Liver (tissue), 9 donors: ENCODE results near the gene PEBP1. TPM values are rescaled to one million over a fixed set of nuclear protein-coding genes. Genes with fewer than 3 reads are reported as not detected.

ENCODE experiments used
- DNase-seq: peaks from one replicate; pipeline ENCODE4 v3.0.0-alpha.2; 2017; ENCODE audit warnings: low spot score
- H3K27ac ChIP-seq, 2 donors: one replicate each; pipeline ENCODE4 v1.7.0; 2013; ENCODE audit warnings: inconsistent platforms in 2 of 2, low read length in 2 of 2, control low read depth in 1 of 2, low read depth in 1 of 2, mild to moderate bottlenecking in 1 of 2
- H3K27me3 ChIP-seq, 4 donors: one replicate each; pipeline versions ENCODE4 v1.6.1 to v1.7.0; 2013; ENCODE audit warnings: low read length in 3 of 4, inconsistent platforms in 1 of 4, mild to moderate bottlenecking in 1 of 4, moderate library complexity in 1 of 4; ENCODE audit not compliant: control insufficient read depth in 4 of 4, insufficient read depth in 4 of 4
- H3K36me3 ChIP-seq, 4 donors: one replicate each; pipeline versions ENCODE4 v1.6.1 to v1.7.0; 2013; ENCODE audit warnings: low read length in 3 of 4, mild to moderate bottlenecking in 3 of 4, low read depth in 1 of 4, moderate library complexity in 1 of 4; ENCODE audit not compliant: control insufficient read depth in 4 of 4, insufficient read depth in 3 of 4
- H3K4me1 ChIP-seq, 4 donors: one replicate each; pipeline versions ENCODE4 v1.6.1 to v1.7.0; 2013; ENCODE audit warnings: low read length in 3 of 4, mild to moderate bottlenecking in 3 of 4, moderate library complexity in 1 of 4; ENCODE audit not compliant: control insufficient read depth in 4 of 4, insufficient read depth in 4 of 4
- H3K4me3 ChIP-seq, 3 donors: one replicate each; pipeline versions ENCODE4 v1.6.1 to v1.7.0; 2013; ENCODE audit warnings: low read length in 3 of 3, control low read depth in 1 of 3, low read depth in 1 of 3, mild to moderate bottlenecking in 1 of 3
- H3K9ac ChIP-seq, 2 donors: one replicate each; pipeline ENCODE4 v1.7.0; 2013; ENCODE audit warnings: low read length in 2 of 2, mild to moderate bottlenecking in 2 of 2, moderate library complexity in 2 of 2, control low read depth in 1 of 2, low read depth in 1 of 2
- H3K9me3 ChIP-seq, 4 donors: one replicate each; pipeline versions ENCODE4 v1.6.1 to v1.7.0; 2013; ENCODE audit warnings: low read length in 3 of 4; ENCODE audit not compliant: control insufficient read depth in 4 of 4
- FOXA1 ChIP-seq: IDR thresholded peaks from 2 replicates; pipeline ENCODE4 v1.6.1; 2016; ENCODE audit warnings: antibody characterized with exemption
- FOXA2 ChIP-seq: IDR thresholded peaks from 2 replicates; pipeline ENCODE4 v1.6.1; 2016; ENCODE audit warnings: antibody characterized with exemption
- GABPA ChIP-seq, 2 donors: IDR thresholded peaks in 1 of 2; conservative IDR thresholded peaks in 1 of 2; 2 replicates each; pipeline ENCODE4 v1.6.1; 2016; ENCODE audit warnings: antibody characterized with exemption in 2 of 2, mild to moderate bottlenecking in 1 of 2, moderate library complexity in 1 of 2
- HNF4A ChIP-seq, 2 donors: conservative IDR thresholded peaks; 2 replicates each; pipeline ENCODE4 v1.6.1; 2016; ENCODE audit warnings: antibody characterized with exemption in 2 of 2, mild to moderate bottlenecking in 2 of 2
- HNF4G ChIP-seq: IDR thresholded peaks from 2 replicates; pipeline ENCODE4 v1.6.1; 2016; ENCODE audit warnings: antibody characterized with exemption
- JUND ChIP-seq, 2 donors: IDR thresholded peaks; 2 replicates each; pipeline ENCODE4 v1.6.1; 2016; ENCODE audit warnings: antibody characterized with exemption in 2 of 2
- NR2F2 ChIP-seq: IDR thresholded peaks from 2 replicates; pipeline ENCODE4 v1.6.1; 2016; ENCODE audit warnings: antibody characterized with exemption
- RAD21 ChIP-seq, 2 donors: IDR thresholded peaks; 2 replicates each; pipeline ENCODE4 v1.6.1; 2016; ENCODE audit warnings: antibody characterized with exemption in 2 of 2, mild to moderate bottlenecking in 2 of 2
- RXRA ChIP-seq, 2 donors: IDR thresholded peaks; 2 replicates each; pipeline ENCODE4 v1.6.1; 2017 to 2018; ENCODE audit warnings: antibody characterized with exemption in 2 of 2, mild to moderate bottlenecking in 1 of 2
- SP1 ChIP-seq: IDR thresholded peaks from 2 replicates; pipeline ENCODE4 v1.6.1; 2018; ENCODE audit warnings: antibody characterized with exemption, mild to moderate bottlenecking
- TAF1 ChIP-seq: conservative IDR thresholded peaks from 2 replicates; pipeline ENCODE4 v1.6.1; 2016; ENCODE audit warnings: antibody characterized with exemption, mild to moderate bottlenecking
- YY1 ChIP-seq: IDR thresholded peaks from 2 replicates; pipeline ENCODE4 v1.6.1; 2016; ENCODE audit warnings: antibody characterized with exemption, mild to moderate bottlenecking
- WGBS: extraction: QIAGEN DNeasy Blood & Tissue Kit; methylation state at CpG from one replicate; pipeline ENCODE4 v1.1.7; 2013; 5-methylcytosine and 5-hydroxymethylcytosine counted together
- polyA plus RNA-seq, 2 donors: library from polyadenylated mRNA; stranded (reverse) in 1 of 2; unstranded in 1 of 2; fragments of 200-250 nt in 1 of 2; fragments of >200 nt in 1 of 2; fragmentation: Nextera tagmentation in 1 of 2; extraction: Ambion mirVana in 1 of 2; gene quantifications; one replicate each; pipeline versions ENCODE4 v1.2.1 to v1.2.3, GENCODE V29; 2013 to 2015
- total RNA-seq, 2 donors: library from RNA; depleted of rRNA; stranded (reverse); fragments of >200 nt; gene quantifications; one replicate each; pipeline ENCODE4 v1.2.3, GENCODE V29; 2014
- TF ChIP-seq, protein P1 (sequence below): IDR thresholded peaks from 2 replicates; pipeline ENCODE4 v1.6.1; 2016; ENCODE audit warnings: antibody characterized with exemption
- TF ChIP-seq, protein P2 (sequence below): IDR thresholded peaks from 2 replicates; pipeline ENCODE4 v1.6.1; 2016; ENCODE audit warnings: antibody characterized with exemption
- donor health status: healthy.
- donor health status: healthy.
- donor health status: healthy.
- donor health status: healthy.
- donor health status: healthy.

The PEBP1 gene
- total and polyA plus RNA-seq, 4 donors, result 478 to 1,937 (median 635) TPM

DNA sequence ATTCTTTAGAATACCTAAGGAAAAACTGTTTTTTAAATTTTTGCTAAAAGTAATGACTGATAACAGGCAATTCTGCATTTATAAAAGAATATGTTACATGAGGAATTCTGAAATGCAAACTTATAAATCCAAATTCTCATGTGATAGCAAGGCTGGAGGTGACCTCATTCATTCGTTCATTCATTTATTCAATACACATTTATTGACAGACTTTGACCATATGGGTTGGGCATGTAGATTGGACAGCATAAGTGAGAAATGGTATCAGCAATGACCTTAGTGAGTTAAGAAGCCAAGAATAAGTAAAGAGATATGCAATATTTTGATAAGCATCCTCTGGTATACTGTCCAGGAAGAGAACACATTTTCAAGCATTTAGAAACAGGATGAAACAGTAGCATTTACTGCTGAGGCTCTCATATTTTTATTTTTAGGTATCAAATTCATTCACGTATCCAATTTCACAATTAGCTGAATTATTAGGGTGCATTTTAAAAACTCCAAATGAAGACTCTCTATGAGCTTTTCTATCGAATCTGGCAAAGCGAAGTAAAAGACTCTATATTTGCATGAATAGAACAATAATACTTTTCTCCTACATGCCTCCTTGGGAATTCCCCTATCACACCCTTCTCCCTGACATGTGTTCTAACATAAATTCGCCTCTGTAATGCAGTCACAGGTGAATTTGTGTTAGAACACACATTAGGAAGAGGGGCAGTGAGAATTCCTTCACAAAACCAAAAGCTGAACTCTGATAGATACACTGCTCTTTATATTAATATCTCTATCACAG, 49.9 kb downstream of the PEBP1 start:
- TF ChIP-seq JUND (IDR thresholded peaks at IDR 0.05) (no peak), YY1 (no peak), FOXA2 (no peak), HNF4G (no peak), RAD21 (IDR thresholded peaks at IDR 0.05) (no peak), NR2F2 (no peak), SP1 (no peak)
- TF ChIP-seq, protein P1, sequence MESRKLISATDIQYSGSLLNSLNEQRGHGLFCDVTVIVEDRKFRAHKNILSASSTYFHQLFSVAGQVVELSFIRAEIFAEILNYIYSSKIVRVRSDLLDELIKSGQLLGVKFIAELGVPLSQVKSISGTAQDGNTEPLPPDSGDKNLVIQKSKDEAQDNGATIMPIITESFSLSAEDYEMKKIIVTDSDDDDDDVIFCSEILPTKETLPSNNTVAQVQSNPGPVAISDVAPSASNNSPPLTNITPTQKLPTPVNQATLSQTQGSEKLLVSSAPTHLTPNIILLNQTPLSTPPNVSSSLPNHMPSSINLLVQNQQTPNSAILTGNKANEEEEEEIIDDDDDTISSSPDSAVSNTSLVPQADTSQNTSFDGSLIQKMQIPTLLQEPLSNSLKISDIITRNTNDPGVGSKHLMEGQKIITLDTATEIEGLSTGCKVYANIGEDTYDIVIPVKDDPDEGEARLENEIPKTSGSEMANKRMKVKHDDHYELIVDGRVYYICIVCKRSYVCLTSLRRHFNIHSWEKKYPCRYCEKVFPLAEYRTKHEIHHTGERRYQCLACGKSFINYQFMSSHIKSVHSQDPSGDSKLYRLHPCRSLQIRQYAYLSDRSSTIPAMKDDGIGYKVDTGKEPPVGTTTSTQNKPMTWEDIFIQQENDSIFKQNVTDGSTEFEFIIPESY, result no peak
- no peak for DNase-seq
- Histone ChIP-seq H3K27me3 (no peaks in the 10 kb centered on the region), H3K27ac (no peak overlapping the region), H3K4me3 (no peak overlapping the region), H3K36me3 (peaks cover 0 to 16% (median 1%) of the 10 kb centered on the region in 4 donors), H3K9me3 (no peaks in the 10 kb centered on the region), H3K4me1 (peaks cover 1 to 15% (median 8%) of the 10 kb centered on the region in 4 donors), H3K9ac (no peak overlapping the region)
- 79% methylated on average over 5 of the region's 5 CpGs for WGBS

DNA sequence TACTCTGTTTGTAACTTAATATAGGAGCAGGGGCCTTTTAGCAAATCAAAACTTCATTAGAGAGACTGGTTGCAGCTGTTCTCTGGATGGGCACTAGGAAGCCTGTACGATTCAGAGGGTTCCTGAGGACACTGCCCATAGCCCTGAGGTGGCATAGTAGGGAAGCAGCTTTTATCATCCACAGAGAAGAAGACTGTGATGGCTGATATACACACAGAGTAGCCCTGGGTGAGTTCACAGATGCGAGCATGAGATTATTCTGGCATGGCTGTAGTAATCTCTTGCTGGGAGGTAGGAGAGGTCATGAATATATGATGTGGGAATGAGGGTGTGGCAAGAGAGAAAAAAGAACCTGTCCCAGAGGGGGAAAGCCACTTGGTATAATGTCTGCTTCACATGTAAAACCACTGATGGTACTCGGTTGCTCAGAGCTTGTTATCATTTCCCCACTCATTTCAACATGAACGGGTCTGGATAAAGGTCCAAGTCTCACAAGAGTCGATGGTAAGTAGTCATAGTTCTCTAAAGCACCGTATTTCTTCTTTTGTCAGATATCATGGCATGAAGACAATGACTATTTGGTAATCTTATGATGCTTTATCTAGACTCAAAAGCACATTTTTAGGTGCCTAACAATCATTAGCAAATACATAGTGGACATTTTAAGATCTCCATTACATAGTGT, 52.0 kb downstream of the PEBP1 start:
- DNase-seq, result no peak
- TF ChIP-seq TAF1, result no peak
- TF ChIP-seq RXRA (IDR thresholded peaks at IDR 0.05), result no peak
- no peak for TF ChIP-seq HNF4A (conservative IDR thresholded peaks at IDR 0.05)
- TF ChIP-seq NR2F2, result no peak
- TF ChIP-seq, protein P1, result no peak
- no peak for TF ChIP-seq JUND (IDR thresholded peaks at IDR 0.05)
- TF ChIP-seq RAD21 (IDR thresholded peaks at IDR 0.05), result no peak
- no peak for TF ChIP-seq HNF4G
- TF ChIP-seq, protein P2, sequence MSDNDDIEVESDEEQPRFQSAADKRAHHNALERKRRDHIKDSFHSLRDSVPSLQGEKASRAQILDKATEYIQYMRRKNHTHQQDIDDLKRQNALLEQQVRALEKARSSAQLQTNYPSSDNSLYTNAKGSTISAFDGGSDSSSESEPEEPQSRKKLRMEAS, result no peak
- TF ChIP-seq YY1, result no peak
- TF ChIP-seq SP1, result no peak
- TF ChIP-seq GABPA (IDR thresholded peaks at IDR 0.05 in 1 of 2, conservative IDR thresholded peaks at IDR 0.05 in 1 of 2), result no peak
- TF ChIP-seq FOXA1, result no peak
- Histone ChIP-seq H3K27ac (no peak overlapping the region), H3K36me3 (peaks cover 0 to 9% (median 1%) of the 10 kb centered on the region in 4 donors), H3K27me3 (no peaks in the 10 kb centered on the region), H3K9ac (no peak overlapping the region), H3K4me1 (peaks cover 0 to 9% (median 2%) of the 10 kb centered on the region in 4 donors), H3K9me3 (no peaks in the 10 kb centered on the region), H3K4me3 (no peak overlapping the region)
- WGBS, result 89% methylated on average over 6 of the region's 6 CpGs
